Kidney capillary endothelial cell (primary cell): ENCODE measurements around the gene CAND2.
"Not testable (repeated sequence)": the region's sequence is repeated elsewhere in the genome, so short reads cannot be mapped to it uniquely, and the experiment has no call there.

Experiments used
- DNase-seq: peaks from one replicate; pipeline ENCODE4 v3.0.0-alpha.2; 2018; ENCODE audit warnings: low spot score

Gene CAND2

DNA sequence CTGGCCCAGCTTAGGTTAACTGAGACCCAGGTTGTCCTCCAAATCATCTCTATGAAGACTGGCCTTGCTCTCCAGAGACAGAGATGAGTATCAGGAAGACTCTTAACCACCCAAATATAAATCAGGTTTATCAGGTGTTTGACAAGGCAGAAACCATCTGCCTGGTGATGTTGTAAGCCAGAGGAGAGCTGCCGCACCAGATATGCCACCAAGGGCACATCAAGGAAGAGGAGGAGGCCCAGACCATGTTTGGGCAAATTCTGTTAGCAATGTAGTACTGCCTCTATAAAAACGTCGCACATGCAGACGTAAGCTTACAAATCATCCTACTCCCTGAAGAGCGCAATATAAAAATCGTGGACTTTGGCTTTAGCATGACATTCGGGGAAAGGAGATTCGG, 65.9 kb downstream of the CAND2 start:
- no peak for DNase-seq

GRCh38 chr3:12865271-12865670, 68.8 kb downstream of the CAND2 start:
- DNase-seq = no peak

DNA sequence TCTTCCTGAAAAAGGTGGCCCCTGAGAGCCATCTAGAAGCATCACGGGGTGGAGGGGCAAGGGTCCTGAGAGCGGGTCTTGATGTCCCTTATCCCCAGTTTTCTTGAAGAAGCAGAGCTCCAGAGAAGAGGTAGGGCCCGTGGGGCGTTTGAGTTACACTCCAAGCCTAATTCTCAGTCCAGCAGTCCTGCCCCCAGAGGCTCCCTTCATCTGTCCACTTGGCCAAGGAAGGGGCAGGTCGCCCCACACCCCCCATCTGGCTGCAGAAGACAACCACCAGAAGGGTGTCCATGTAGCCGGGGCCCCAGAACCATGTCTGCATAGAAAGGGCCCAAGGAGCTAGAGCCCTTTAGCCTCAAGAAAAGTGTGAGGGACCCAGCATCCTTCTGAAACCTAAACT, 70.4 kb downstream of the CAND2 start:
- DNase-seq = no peak

DNA sequence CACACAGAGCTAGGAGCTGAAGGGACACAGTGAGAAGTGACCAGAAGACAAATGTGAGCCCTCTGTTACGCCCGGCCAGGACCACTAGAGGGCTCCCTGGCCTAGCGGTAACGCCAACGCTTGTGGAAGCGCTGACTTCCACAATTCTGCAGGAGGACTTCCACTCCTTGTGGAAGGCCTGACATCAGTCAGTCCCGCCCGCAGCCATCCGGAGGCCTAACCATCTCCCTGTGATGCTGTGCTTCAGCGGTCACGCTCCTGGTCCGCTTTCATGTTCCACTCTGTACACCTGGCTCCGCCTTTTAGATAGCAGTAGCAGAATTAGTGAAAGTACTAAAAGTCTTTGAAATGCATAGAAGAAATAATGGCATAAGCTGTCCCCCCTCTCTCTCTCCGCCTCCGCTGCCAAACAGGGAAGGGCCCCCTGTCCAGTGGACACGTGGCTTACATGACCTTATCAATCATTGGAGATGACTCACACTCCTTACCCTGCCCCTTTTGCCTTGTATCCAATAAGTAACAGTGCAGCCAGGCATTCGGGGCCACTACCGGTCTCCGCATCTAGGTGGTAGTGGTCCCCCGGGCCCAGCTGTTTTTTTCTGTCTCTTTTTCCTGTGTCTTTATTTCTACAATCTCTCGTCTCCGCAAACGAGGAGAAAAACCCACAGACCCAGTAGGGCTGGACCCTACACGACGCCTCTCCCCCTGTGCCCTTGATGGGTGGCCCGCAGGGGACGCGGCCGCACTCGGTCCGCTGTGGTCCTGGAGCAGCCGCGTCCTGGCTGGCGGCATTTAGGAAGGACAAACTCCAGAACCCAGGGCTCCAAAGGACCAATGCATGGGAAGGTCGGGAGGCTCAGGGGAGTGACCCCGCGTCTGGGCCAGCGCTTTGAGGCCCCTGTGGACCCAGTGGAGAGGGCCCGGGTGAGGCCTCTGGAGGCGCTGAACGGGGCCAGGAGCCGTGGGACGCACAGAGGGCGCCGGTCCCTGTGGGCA, 71.9 kb downstream of the CAND2 start:
- DNase-seq = peak; percentile 86

DNA sequence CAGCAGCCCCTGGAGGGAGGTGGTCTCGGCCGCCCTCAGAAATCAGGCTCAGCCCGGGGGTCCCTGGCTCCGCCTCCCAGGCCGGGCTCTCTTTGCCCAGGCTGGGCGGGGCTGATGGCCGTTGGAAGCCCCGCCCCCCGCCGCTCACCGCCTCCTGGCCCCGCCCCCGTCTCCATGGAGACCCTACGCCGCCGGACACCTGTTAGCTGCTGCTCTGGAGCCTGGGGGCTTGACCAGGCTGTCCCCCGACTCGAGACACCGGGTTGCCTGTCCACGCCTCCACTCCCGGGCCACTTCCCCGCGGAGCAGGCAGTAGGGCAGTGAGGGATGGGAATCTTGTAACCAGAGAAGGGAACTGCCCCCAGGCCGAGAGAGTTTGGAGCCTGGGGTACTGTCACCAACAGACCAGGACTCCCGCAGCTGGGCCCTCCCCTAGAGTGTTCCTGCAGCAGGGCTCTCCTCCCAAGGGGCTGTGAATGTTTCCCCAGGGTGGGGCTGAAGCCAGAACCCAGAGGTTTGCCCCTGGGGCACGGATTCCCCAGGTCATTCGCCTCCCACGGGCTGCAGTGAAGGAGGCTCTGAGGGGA, 72.6 kb downstream of the CAND2 start:
- no peak for DNase-seq

- DNase-seq = no peak
Observed at GRCh38 chr3:12870942-12871341, 74.5 kb downstream of the CAND2 start.

- no peak for DNase-seq
Observed at GRCh38 chr3:12871404-12871983, 75.0 kb downstream of the CAND2 start.

DNA sequence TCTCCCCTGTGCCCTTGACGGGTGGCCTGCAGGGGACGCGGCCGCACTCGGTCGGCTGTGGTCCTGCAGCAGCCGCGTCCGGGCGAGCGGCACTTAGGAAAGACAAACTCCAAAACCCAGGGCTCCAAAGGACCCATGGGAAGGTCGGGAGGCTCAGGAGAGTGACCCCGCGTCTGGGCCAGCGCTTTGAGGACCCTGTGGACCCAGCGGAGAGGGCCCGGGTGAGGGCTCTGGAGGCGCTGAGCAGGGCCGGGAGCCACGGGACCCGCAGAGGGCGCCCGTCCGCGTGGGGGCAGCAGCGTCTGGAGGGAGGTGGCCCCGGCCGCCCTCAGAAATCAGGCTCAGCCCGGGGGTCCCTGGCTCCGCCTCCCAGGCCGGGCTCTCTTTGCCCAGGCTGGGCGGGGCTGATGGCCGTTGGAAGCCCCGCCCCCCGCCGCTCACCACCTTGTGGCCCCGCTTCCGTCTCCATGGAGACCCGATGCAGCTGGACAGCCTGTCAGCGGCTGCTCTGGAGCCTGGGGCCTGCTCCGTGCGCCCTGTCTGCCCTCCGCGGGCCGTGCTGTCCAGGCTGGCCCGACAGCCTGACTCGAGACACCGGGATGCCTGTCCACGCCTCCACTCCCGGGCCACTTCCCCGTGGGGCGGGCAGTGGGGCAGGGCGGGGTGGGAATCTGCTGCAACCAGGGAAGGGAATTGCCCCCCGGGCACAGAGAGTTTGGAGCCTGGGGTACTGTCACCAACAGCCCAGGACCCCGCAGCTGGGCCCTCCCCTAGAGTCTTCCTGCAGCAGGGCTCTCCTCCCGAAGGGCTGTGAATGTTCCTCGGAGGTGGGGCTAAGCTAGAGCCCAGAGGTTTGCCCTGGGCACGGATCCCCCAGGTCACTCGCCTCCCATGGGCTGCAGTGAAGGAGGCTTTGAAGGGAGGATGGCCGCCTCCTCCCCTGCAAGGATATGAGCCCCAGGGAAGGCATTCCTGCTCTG, 79.7 kb downstream of the CAND2 start:
- DNase-seq = no peak

- DNase-seq = no peak
Observed at GRCh38 chr3:12877040-12877439, 80.6 kb downstream of the CAND2 start.

GRCh38 chr3:12878141-12878574, 81.7 kb downstream of the CAND2 start:
- DNase-seq = no peak

DNA sequence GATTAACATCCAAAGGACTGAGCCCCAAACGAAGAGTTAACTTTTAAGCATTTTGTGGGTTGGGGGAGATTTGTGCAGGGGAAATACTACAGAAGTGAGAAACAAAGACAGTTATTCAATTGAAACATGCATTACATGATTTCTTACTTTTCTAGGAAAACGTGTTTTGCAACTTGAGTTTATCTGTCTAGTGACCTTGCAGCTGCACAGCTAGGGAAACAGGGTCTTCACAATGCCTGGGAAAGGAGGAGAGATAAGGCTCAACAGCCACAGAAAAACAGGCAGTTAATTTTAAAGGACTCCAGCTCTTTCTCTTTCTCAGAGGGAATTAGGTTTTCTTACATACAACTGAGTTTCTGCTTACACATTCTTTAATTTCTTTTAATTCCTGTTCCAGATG, 82.3 kb downstream of the CAND2 start:
- not testable (repeated sequence) for DNase-seq

GRCh38 chr3:12879191-12879815, 82.8 kb downstream of the CAND2 start:
- DNase-seq = no peak

DNA sequence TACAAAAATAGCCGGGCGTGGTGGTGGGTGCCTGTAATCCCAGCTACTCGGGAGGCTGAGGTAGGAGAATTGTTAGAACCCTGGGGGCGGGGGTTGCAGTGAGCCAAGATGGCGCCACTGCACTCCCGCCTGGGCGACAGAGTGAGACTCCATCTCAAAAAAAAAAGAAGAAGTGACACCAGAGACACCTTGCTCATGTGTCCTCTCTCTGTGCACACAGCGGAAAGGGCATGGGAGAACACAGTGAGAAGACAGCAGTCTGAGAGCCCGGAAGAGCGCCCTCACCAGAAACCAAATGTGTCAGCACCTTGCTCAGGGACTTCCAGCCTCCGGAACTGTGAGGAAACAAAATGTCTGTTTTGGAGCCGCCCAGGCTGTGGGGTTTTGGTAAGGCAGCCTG, 85.4 kb downstream of the CAND2 start:
- not testable (repeated sequence) for DNase-seq

DNA sequence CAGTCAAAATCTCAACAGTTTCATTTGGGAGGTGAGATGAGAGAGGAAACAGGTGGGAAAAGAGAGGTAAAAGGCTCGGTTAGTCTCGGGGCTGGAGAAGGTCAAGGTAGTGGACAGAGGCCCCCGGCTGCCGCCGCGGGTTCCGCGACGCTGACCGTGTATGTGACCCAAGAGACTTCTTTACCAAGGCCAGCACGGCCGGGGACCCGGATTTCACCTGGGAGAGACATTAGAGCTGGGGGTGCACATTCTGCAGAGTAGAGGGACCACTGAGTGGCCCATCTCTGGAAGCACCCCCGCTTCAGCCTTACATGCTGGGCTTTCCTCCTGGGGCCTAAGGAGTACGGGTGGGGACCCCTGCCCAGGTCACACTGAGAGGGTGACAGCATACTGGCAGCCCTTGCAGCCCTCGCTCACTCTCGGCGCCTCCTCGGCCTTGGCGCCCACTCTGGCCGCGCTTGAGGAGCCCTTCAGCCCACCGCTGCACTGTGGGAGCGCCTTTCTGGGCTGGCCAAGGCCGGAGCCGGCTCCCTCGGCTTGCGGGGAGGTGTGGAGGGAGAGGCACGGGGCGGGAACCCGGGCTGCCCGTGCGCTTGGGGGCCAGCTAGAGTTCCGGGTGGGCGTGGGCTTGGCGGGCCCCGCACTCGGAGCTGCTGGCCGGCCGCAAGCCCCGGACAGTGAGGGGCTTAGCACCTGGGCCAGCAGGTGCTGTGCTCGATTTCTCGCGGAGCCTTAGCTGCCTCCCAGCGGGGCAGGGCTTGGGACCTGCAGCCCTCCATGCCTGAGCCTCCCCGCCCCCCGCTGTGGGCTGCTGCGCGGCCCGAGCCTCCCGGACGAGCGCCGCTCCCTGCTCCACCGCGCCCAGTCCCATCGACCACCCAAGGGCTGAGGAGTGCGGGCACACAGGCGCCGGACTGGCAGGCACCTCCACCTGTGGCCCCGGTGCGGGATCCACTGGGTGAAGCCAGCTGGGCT, 86.1 kb downstream of the CAND2 start:
- DNase-seq = no peak

- DNase-seq = no peak
Observed at GRCh38 chr3:12884186-12884680, 87.8 kb downstream of the CAND2 start.
